PC-3 (cell line): ENCODE data around the gene AGBL3. TPM values are rescaled to one million over a fixed set of nuclear protein-coding genes. Genes with fewer than 3 reads are reported as not detected.

ENCODE experiments used
- ATAC-seq: fragments of 200-7000 bp; cut with Tn5 transposase; 2 replicates; pipeline ENCODE4 v1.9.1; 2020; ENCODE audit warnings: mild to moderate bottlenecking, moderate library complexity
- BruUV-seq: library from RNA; stranded (reverse); fragments of 400-500 nt; replicated peaks from 2 replicates; lab custom pipeline; 2021; lab: Mats Ljungman, UMichigan
- CTCF ChIA-PET: fragments of 300-600 bp; sonication (Branson Sonifier 250); formaldehyde crosslinking; loops from one replicate; lab custom pipeline; 2022; ENCODE audit warnings: antibody characterized with exemption; lab: Charles Lee
- POLR2A ChIA-PET: fragments of 300-600 bp; sonication (Branson Sonifier 250); formaldehyde crosslinking; loops from one replicate; lab custom pipeline; 2022; ENCODE audit warnings: antibody characterized with exemption; ENCODE audit not compliant: unreplicated experiment; lab: Charles Lee
- DNase-seq: peaks from one replicate; pipeline ENCODE4 v3.0.0-alpha.2; 2015
- H2AFZ ChIP-seq: fragments of 300-600 bp; sonication (generic); 2 replicates; pipeline ENCODE4 v1.6.0; 2016; ENCODE audit warnings: antibody characterized with exemption, low read length
- H3F3A ChIP-seq: fragments of 300-600 bp; sonication (generic); one replicate; pipeline ENCODE4 v1.6.0; 2017; ENCODE audit warnings: antibody characterized with exemption, low read length, control low read depth, mild to moderate bottlenecking; ENCODE audit not compliant: unreplicated experiment
- H3K27ac ChIP-seq: fragments of 300-600 bp; sonication (generic); 2 replicates; pipeline ENCODE4 v1.5.1; 2016; ENCODE audit warnings: mild to moderate bottlenecking, low read length
- H3K27me3 ChIP-seq: fragments of 300-600 bp; sonication (generic); 2 replicates; pipeline ENCODE4 v1.6.1; 2016; ENCODE audit warnings: low read length, mixed read lengths
- H3K36me3 ChIP-seq: fragments of 300-600 bp; sonication (generic); 2 replicates; pipeline ENCODE4 v1.6.1; 2016; ENCODE audit warnings: low read depth, mixed run types, low read length, mixed read lengths
- H3K4me1 ChIP-seq: fragments of 300-600 bp; sonication (generic); 2 replicates; pipeline ENCODE4 v1.5.1; 2016; ENCODE audit warnings: low read length; ENCODE audit not compliant: insufficient read depth
- H3K4me2 ChIP-seq: fragments of 300-600 bp; sonication (generic); 2 replicates; pipeline ENCODE4 v1.6.0; 2016; ENCODE audit warnings: low read length
- H3K4me3 ChIP-seq: fragments of 300-600 bp; sonication (generic); 2 replicates; pipeline ENCODE4 v1.5.1; 2016; ENCODE audit warnings: mild to moderate bottlenecking, low read length, mixed read lengths
- H3K79me2 ChIP-seq: fragments of 300-600 bp; sonication (generic); 2 replicates; pipeline ENCODE4 v1.6.1; 2017; ENCODE audit warnings: low read length, mixed read lengths
- H3K9ac ChIP-seq: fragments of 300-600 bp; sonication (generic); 2 replicates; pipeline ENCODE4 v1.6.0; 2016; ENCODE audit warnings: mild to moderate bottlenecking, low read length
- H3K9me2 ChIP-seq: fragments of 300-600 bp; sonication (generic); replicated peaks from 2 replicates; pipeline ENCODE4 v1.6.1; 2016; ENCODE audit warnings: mixed run types, low read length, mixed read lengths
- H3K9me3 ChIP-seq: fragments of 300-600 bp; sonication (generic); 2 replicates; pipeline ENCODE4 v1.6.1; 2016; ENCODE audit warnings: low read length, mixed read lengths
- H4K20me1 ChIP-seq: fragments of 300-600 bp; sonication (generic); 2 replicates; pipeline ENCODE4 v1.6.1; 2016; ENCODE audit warnings: low read length, mixed read lengths
- EZH2 ChIP-seq: fragments of 300-600 bp; sonication (generic); IDR thresholded peaks from one replicate; pipeline ENCODE4 v1.6.1; 2017; ENCODE audit warnings: antibody characterized with exemption, mild to moderate bottlenecking, low read length; ENCODE audit not compliant: unreplicated experiment
- EZH2phosphoT487 ChIP-seq: fragments of 300-600 bp; sonication (generic); IDR thresholded peaks from 2 replicates; pipeline ENCODE4 v1.6.1; 2018; ENCODE audit warnings: mild to moderate bottlenecking, antibody characterized with exemption, low read length, borderline replicate concordance
- intact Hi-C: fragments of 100-400 bp; cut with micrococcal nuclease; formaldehyde crosslinking; loops from 2 replicates; pipeline ENCODE4 v1.9.0; 2023
- total RNA-seq: library from RNA; depleted of rRNA; stranded (reverse); fragments of >200 nt; gene quantifications from 2 replicates; pipeline ENCODE4 v1.2.3, GENCODE V29; 2014
- TF ChIP-seq, protein P1 (sequence below): fragments of 300-600 bp; sonication (generic); conservative IDR thresholded peaks from 2 replicates; pipeline ENCODE4 v1.5.1; 2017; ENCODE audit warnings: antibody characterized with exemption, low read depth, mild to moderate bottlenecking, low read length

AGBL3 gene
- total RNA-seq, 1 experiment from 2014 or later, result 2.5 TPM

DNA sequence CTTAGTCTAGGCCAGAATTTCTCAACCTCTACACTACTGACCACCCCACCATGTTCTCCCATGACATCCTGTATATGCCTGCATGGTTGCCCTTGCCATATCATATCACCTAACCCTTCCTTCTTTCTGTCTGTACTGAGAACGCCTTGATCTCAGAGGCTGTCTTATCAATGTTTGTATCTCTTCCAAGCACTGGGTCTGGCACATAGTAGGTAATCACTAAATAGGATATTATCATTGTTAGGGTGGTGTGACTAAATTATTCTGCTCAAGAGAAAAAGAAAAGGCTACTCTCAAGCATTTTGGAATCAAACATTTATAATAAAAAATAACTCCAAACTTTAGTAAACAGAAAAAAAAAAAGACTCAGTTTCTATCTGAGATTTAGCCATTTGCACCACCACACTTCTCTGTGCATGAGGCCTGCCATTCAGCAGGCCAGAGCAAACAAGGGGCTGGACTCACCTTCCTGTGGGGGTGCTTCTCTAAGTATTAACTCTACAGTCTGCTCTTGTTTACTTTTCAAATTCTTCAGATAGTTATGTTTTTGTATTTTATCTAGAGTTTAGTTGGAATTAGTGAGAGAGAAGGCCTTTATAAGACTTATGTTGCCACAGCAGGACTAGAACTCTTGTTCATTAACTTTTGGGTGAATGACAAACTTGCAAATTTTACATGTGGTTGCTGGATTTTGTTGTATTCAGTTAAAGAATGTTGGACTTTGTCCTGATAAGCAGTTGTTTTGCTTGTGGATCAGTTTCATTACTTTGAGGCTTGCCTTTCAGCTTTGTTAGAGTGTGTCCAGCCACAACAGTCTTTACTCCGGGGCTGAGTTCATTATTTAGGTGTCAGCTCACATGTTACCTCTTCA lies 5.4 kb downstream of the AGBL3 start:
- H3K4me2 ChIP-seq, result peak overlapping the region; percentile 8; the same call in 1 of the 2 replicates
- intact Hi-C loops, result no loop called here

DNA sequence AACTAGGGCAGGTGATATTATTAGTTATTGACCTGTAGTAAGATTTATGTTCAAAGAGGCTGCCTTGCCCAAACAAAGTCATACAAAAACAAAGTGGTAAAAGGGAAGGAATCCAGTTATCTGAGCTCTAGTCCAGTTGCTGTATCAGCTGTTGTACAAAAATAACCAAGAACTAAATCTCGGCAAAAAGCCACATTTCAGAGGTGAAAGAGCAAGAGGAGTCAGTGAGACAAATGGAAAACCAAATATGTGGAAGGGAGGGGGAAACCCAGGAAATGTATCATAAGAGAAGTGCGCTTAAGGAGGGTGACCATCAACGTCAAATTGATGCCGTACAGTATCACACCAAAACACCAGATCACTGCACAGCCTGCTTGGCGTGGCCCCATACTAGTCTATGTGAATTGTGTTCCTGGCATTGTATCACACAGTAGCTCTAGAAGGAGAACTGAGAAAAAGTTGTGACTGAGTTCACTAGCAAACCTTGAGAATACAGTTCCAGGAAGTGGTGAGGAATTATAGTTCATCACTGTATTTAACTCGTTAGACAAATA lies 6.4 kb downstream of the AGBL3 start:
- no peak overlapping the region for H3K4me3 ChIP-seq
- peaks cover 8% of the 10 kb centered on the region for H3K79me2 ChIP-seq
- no peaks in the 10 kb centered on the region for H3K27me3 ChIP-seq
- H3K9ac ChIP-seq, result no peak overlapping the region
- ChIA-PET POLR2A (no interaction called here), CTCF (interaction anchor here (0.6 kb wide), 1 partner anchor 9 kb away, joined by 4 read pairs; no protein-coding TSS in a partner anchor)
- no peaks in the 10 kb centered on the region for H4K20me1 ChIP-seq
- no peak for DNase-seq
- intact Hi-C loops, result no loop called here
- no peaks in the 10 kb centered on the region for H3K9me2 ChIP-seq
- no peak overlapping the region for H3K27ac ChIP-seq
- no TSS peak for BruUV-seq
- H2AFZ ChIP-seq, result no peak overlapping the region
- H3K4me1 ChIP-seq, result peaks cover 15% of the 10 kb centered on the region; the same call in 1 of the 2 replicates
- no peak for ATAC-seq
- no peaks in the 10 kb centered on the region; the same call in 1 of the 2 replicates for H3K36me3 ChIP-seq
- H3F3A ChIP-seq, result no peaks in the 10 kb centered on the region
- H3K9me3 ChIP-seq, result no peaks in the 10 kb centered on the region
- no peak overlapping the region for H3K4me2 ChIP-seq
- no peak for TF ChIP-seq EZH2phosphoT487
- TF ChIP-seq, protein P1, sequence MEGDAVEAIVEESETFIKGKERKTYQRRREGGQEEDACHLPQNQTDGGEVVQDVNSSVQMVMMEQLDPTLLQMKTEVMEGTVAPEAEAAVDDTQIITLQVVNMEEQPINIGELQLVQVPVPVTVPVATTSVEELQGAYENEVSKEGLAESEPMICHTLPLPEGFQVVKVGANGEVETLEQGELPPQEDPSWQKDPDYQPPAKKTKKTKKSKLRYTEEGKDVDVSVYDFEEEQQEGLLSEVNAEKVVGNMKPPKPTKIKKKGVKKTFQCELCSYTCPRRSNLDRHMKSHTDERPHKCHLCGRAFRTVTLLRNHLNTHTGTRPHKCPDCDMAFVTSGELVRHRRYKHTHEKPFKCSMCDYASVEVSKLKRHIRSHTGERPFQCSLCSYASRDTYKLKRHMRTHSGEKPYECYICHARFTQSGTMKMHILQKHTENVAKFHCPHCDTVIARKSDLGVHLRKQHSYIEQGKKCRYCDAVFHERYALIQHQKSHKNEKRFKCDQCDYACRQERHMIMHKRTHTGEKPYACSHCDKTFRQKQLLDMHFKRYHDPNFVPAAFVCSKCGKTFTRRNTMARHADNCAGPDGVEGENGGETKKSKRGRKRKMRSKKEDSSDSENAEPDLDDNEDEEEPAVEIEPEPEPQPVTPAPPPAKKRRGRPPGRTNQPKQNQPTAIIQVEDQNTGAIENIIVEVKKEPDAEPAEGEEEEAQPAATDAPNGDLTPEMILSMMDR, result no peak
- no peak for TF ChIP-seq EZH2

More for the DNA sequence above, 5.4 kb downstream of the AGBL3 start:
- Histone ChIP-seq H2AFZ (no peak overlapping the region), H3K9me2 (no peaks in the 10 kb centered on the region), H3K27me3 (no peaks in the 10 kb centered on the region), H4K20me1 (no peaks in the 10 kb centered on the region), H3K79me2 (peaks cover 18% of the 10 kb centered on the region), H3K9me3 (no peaks in the 10 kb centered on the region), H3K4me1 (peaks cover 20% of the 10 kb centered on the region; the same call in 1 of the 2 replicates), H3K36me3 (no peaks in the 10 kb centered on the region; the same call in 1 of the 2 replicates), H3K4me3 (no peak overlapping the region), H3F3A (no peaks in the 10 kb centered on the region), H3K27ac (no peak overlapping the region), H3K9ac (no peak overlapping the region)
- CTCF ChIA-PET, result no interaction called here
- POLR2A ChIA-PET, result interaction anchor here (0.7 kb wide), 1 partner anchor 23 kb away, joined by 4 read pairs; no protein-coding TSS in a partner anchor
- no peak for DNase-seq
- TF ChIP-seq, protein P1, result no peak
- no peak for TF ChIP-seq EZH2
- TF ChIP-seq EZH2phosphoT487, result no peak
- no TSS peak for BruUV-seq
- ATAC-seq, result peak; percentile 57
